ENCODE results near the gene ARMS2.

The ARMS2 gene

DNA sequence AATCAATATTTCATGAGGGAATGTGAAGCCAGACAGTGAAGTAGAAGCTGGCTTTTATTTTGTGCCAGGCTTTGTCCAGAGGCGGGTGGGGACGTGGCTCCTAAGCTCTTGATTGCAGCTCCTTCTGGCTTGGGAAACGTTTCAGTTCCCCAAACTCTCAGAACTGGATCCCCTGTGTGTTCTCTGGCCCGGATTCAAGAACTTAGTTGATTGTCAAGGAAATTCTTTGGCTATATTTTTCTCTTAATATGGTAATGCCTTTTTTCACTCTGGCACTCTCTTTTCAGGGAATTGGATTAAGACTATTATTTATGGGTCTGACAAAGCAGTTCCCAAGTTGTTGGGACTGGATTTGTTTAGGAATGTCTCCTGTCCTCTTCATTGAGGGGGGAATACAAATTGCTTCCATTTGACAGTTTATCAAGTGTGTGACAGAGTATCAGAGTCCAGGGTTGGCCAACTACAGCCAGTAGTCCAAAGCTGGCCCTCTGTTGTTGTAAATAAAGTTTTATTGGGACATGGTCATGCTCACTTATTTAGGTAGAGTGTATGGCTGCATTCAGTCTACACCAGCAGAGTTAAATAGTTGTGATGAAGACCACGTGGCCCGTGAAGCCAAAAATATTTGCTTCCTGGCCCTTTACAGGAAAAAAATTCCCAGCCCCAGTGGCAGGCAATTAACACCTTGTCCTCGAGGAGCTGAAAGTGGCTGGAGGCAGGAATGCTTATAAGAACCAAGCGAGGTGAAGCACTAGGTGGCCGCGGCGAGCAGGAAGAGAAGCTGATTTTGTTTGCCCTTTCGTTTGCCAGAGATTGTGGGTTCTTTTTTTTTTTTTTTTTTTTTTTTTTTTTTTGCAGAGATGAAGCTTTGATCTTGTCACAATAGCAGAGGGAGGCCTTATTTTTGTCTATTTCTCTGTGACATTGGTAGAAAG lies 41.2 kb downstream of the ARMS2 start:
- no peak for DNase-seq

DNA sequence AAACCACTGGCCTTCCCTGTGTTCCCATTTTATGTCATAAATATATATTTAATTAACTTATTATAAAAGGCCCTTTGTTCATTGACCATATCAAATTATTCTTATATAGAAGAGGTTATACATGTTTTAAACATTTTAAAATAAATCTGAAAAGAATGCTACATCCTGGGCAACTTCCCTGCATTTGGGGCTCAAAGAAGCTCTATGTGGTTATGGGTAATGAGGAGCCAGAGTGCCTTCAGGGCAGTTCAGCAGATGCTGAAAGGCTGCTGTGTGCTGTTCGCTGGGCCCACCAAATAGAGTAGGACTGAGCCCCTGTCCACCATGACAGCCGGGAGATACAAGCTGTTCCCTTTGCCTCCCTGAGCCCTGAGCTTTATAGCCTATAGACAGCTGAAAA lies 42.8 kb downstream of the ARMS2 start:
- no peak for DNase-seq

DNA sequence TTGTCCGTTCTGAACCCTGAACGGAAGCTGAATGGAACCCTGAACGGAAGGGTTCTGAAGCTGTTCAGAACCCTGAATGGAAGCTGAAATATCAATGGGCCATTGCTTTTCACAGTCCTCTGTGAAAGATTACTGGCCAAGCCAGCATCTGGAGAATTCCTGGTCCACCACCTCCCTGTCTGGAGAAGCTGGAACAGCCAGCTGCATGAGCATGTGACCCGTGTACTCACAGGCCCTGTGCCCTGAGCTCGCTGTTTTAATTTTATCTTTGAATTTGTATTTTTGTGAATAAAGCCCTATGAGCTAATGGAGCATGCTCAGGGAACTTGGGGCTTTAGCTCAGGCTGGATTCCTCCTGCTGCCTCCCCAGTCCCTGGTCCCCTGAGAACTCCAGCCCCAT lies 44.1 kb downstream of the ARMS2 start:
- DNase-seq = no peak

DNA sequence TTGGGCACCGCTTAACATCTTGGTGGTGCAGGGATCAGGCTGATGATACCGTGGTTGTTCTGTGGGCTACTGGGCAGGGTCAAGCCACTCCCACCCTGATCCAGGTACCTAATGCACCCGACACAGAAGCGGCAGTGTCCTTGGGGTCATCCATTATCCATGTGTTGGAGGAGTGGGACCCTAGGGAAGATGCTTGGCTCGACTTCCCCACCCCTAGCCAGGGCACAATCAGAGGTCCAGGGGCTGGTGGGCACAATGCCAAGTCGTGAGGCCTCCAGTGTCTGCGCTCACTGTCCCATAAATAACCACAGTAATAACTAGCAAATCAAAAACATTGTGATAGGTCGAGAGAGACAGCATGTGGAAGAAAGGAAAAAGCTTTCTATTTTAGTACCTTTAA lies 44.6 kb downstream of the ARMS2 start:
- DNase-seq = no peak

DNA sequence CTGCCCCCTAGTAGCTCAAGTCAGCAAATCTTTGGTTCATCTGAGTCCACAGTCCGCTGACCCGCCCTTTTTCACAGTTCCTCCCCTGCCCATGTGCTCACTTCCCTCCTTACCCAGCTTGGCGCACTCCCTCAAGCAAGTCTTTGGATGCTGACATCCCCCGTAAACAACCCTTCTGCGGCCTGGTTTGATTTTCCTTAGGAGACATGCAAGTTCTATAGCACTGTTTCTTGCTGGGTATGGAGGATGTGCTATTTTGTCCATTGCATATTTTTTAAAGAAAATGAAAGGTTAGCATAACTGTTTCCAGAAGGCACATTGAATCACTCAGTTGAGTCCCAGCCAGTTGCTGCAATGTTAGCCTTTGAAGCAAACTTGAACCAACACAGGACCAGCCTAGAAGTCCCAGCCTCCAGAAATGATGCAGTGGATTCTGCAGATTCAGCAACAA lies 45.1 kb downstream of the ARMS2 start:
- no peak for DNase-seq

DNA sequence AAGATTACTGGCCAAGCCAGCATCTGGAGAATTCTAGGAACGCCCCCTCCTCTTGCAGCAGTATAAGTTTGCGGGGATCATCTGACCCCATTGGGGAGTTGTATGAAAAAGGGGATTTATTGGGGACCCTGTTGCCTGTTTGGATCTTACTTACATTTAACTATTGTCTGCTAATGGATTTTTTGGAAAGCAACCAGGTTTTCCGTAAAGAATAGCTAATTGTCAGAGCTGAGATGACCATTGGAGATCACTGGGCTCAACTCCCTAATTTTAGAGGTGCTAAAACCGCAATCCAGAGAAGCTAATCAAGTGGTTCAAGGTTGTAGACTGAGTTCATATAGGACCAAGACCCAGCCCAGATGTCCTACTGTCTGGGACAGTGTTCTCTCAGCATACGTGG lies 45.7 kb downstream of the ARMS2 start:
- no peak for DNase-seq

DNA sequence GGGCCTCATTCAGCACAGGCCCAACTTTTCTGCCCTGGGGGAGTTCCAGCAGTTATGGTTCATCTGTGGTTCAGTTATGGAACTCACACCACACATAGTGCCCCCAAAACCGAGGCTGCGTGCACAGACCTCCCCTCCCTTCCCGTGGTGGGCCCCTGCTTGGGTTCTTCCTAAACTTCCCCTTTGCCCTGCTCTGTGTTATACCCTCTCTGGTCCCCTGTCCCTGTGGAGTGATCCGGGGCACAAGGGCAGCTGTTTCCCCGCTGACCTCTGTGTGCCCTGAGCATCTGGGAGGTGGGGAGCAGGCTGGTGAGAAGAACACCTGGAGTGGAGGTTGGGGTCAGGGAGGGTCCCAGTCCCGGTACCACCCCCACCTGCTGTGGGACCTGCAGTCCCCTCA lies 46.3 kb downstream of the ARMS2 start:
- no peak for DNase-seq

DNA sequence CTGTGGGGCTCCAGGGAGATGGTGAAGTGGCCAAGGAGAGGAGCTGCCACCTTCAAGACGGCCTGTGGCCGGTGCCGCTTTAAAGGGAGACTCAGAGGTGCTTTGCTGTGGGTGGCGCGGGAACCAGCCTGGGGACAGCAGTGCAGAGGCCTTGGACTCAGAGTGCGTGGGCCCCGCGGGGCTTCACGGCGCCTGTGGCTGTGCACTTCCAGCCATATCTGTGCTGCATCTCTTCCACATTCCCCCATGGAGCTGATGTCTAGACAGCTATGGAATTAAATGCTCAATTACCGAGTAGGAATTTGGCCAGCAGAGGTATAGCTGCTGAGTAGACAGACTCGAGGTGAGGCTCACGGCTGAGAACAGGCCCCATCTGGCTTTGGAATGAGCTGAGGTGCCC lies 48.6 kb downstream of the ARMS2 start:
- DNase-seq = no peak

DNA sequence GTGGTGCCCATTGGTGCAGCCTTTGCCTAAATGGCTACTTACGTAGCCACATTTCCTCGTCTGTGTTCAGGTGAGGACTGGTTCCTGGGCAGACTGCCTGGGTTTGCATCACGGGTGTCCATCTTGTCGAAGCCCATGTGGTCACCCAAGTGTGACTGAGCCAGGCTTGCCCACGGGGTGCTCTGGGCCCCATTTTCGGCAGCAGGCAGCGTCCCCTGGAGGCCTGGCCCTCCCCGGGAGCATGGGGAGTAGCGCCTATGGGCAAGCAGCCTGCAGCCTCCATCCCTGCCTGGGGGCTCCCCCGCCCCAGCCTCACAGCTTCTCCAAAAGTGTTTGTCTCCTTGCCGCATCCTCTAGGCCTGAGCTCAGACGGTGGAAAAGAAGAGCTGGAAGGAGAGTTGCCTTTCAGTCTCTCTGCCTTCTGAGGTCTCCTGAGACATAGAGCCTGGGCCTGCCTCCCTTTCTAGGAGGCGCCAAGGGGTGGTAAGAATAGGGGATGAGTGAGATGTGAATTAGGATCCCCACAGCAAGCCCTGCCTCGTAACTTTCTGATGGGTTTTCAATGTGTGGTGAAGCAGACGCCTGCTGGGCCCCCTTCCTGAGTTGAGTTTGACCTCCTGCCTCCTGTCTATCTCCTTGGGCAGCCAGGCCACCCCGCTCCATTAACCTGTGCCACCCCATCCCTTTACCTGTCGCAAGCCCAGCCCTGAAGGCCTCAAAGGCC lies 49.6 kb downstream of the ARMS2 start:
- DNase-seq = no peak

DNA sequence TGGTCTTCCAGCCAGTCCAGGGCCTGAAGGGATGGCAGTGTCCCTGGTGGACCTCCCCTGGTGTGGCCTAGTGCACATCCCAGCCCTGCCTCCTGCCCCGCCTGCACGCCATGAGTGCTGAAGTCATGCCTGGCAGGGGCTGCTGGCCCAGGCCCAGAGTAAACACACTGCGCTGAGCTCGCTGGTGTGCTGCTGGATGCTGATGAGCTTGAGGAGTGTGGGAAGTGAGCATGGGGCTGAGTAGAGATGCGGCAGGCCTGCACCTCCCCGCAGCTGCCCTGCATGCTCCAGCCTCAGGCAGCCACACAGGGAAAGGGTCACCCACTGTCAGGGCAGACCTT lies 50.1 kb downstream of the ARMS2 start:
- no peak for DNase-seq

DNA sequence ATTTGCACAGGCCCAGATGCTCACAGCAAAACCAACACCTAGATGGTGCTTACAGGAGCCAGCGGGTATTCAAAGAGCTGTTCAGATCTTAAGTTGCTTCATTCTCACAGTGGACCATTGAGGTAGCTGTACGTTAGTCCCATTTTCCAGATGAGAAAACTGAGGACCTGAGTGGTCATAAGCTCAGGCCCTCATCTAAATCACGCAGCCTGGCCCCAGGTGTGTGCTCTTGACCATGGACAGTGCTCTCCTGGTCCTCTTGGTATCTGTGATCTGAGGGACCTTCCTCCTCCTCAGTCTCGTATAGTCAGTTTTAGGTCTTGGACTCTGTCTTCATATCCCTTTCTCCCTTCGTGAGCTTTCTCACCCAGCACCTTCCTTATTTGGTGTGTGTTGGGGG lies 50.6 kb downstream of the ARMS2 start:
- DNase-seq = no peak

DNA sequence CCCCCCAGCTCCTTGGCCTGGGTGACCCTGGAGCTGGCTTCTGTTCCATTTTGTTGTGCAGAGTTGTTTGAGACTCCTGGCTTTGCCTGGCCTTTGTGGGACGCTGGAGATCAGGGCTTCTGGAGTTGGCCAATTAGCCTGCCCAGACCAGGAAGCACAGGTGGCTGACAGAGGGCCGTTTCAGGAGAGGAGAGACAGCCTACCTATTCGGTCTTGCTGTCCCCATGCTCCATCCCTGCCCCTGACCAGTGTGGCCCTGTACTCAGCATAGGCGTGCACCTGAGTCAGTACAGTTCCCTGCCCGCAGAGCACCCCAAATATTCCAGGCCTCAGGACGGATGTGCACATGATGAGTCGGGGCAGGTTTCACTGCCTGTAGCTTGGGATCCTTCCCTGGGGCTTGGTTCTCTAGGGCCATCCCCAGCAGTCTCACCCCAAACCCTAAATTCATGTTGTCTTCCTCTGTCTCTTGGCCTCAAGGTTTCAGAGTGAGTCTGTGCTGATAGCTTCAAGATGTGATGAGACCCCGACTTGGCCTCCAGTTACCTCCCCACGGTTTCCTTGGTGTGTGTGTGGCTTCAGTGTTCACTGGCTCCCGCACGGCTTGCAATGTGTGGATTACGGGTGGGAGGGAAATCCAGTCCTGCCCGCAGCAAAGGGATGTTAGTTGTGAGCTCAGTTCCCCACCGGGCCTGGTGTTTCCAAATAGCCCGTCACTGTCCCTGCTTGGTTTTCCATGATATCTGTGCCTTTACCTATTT lies 51.6 kb downstream of the ARMS2 start:
- no peak for DNase-seq
